GM12878 (cell line): ENCODE results near the gene TMEM131L. TPM values are rescaled to one million over a fixed set of nuclear protein-coding genes. Genes with fewer than 3 reads are reported as not detected.

ENCODE experiments used
- ATAC-seq: fragments of 200-7000 bp; cut with Tn5 transposase; 3 replicates; pipeline ENCODE4 v1.9.1; 2020; ENCODE audit warnings: mild to moderate bottlenecking, moderate library complexity
- BruUV-seq: library from RNA; stranded (reverse); fragments of 400-500 nt; replicated peaks from 2 replicates; lab custom pipeline; 2021; lab: Mats Ljungman, UMichigan
- CTCF ChIA-PET: fragments of 300-600 bp; sonication (Branson Sonifier 250); formaldehyde crosslinking; extraction: SDS; loops from one replicate; lab custom pipeline; 2021; ENCODE audit warnings: inconsistent platforms; lab: Yijun Ruan, JAX
- POLR2A ChIA-PET: fragments of 350-600 bp; formaldehyde crosslinking; extraction: SDS; loops from one replicate; lab custom pipeline; 2021; ENCODE audit warnings: inconsistent platforms; lab: Charles Lee
- RAD21 ChIA-PET: fragments of 300-600 bp; sonication (Branson Sonifier 250); formaldehyde crosslinking; loops from one replicate; lab custom pipeline; 2023; ENCODE audit warnings: antibody characterized with exemption; ENCODE audit not compliant: unreplicated experiment; lab: Charles Lee
- SMC1A ChIA-PET: fragments of 300-600 bp; sonication (Branson Sonifier 250); formaldehyde crosslinking; loops from one replicate; lab custom pipeline; 2023; ENCODE audit not compliant: unreplicated experiment, uncharacterized antibody; lab: Charles Lee
- DNase-seq: peaks from one replicate; pipeline ENCODE4 v3.0.0-alpha.2; 2011; ENCODE audit warnings: low read depth, low spot score
- FAIRE-seq: peaks from 3 replicates; lab custom pipeline; 2011; peaks lifted over from hg19 to GRCh38; lab: Jason Lieb, UNC
- H2AFZ ChIP-seq: 2 replicates; pipeline ENCODE4 v1.6.0; 2011; ENCODE audit warnings: low read depth, low read length, control low read depth; ENCODE audit not compliant: control insufficient read depth
- H3K27ac ChIP-seq: 2 replicates; pipeline ENCODE4 v1.5.1; 2011; ENCODE audit warnings: control low read depth; ENCODE audit not compliant: control insufficient read depth, insufficient read depth
- H3K27me3 ChIP-seq, 2 experiments: replicated peaks in 1 of 2; 2 replicates each; pipeline versions ENCODE4 v1.6.0 to v1.6.1; 2011; ENCODE audit warnings: low read length in 1 of 2; ENCODE audit not compliant: control insufficient read depth in 2 of 2, insufficient read depth in 2 of 2
- H3K36me3 ChIP-seq, 2 experiments: 2 replicates each; pipeline ENCODE4 v1.5.1; 2011; ENCODE audit warnings: low read length in 1 of 2; ENCODE audit not compliant: control insufficient read depth in 2 of 2, insufficient read depth in 2 of 2
- H3K4me1 ChIP-seq: 2 replicates; pipeline ENCODE4 v1.6.1; 2011; ENCODE audit warnings: mild to moderate bottlenecking, low read length, moderate library complexity, mixed read lengths; ENCODE audit not compliant: control insufficient read depth, insufficient read depth
- H3K4me2 ChIP-seq: 2 replicates; pipeline ENCODE4 v1.6.0; 2011; ENCODE audit warnings: control low read depth; ENCODE audit not compliant: control insufficient read depth, insufficient read depth
- H3K4me3 ChIP-seq: fragments of 200-600 bp; sonication (generic); 2 replicates; pipeline ENCODE4 v1.5.1; 2016
- H3K79me2 ChIP-seq: 2 replicates; pipeline ENCODE4 v1.6.0; 2011; ENCODE audit warnings: low read length; ENCODE audit not compliant: control insufficient read depth, insufficient read depth
- H3K9ac ChIP-seq: 2 replicates; pipeline ENCODE4 v1.8.0; 2011; ENCODE audit warnings: low read length, control low read depth, mixed read lengths; ENCODE audit not compliant: control insufficient read depth, insufficient read depth
- H3K9me3 ChIP-seq: replicated peaks from 3 replicates; pipeline ENCODE4 v1.5.1; 2011; ENCODE audit warnings: mild to moderate bottlenecking, low read length; ENCODE audit not compliant: control insufficient read depth, insufficient read depth
- H4K20me1 ChIP-seq: 2 replicates; pipeline ENCODE4 v1.6.0; 2011; ENCODE audit not compliant: control insufficient read depth, insufficient read depth
- ATF2 ChIP-seq: IDR thresholded peaks from 2 replicates; pipeline ENCODE4 v1.6.1; 2012; ENCODE audit warnings: low read length, inconsistent platforms
- EED ChIP-seq: sonication (generic); IDR thresholded peaks from 2 replicates; pipeline ENCODE4 v1.6.1; 2016; ENCODE audit warnings: antibody characterized with exemption, low read depth
- IKZF1 ChIP-seq: fragments of 450-650 bp; conservative IDR thresholded peaks from 2 replicates; pipeline ENCODE4 v1.6.1; 2017; ENCODE audit warnings: antibody characterized with exemption, mild to moderate bottlenecking
- IKZF2 ChIP-seq, 2 experiments: fragments of 450-650 bp; IDR thresholded peaks; 2 replicates each; pipeline ENCODE4 v1.6.1; 2017; ENCODE audit warnings: mild to moderate bottlenecking in 2 of 2, moderate library complexity in 2 of 2
- NR2F1 ChIP-seq: fragments of 450-650 bp; conservative IDR thresholded peaks from 2 replicates; pipeline ENCODE4 v1.6.1; 2017; ENCODE audit warnings: mild to moderate bottlenecking
- POLR2AphosphoS5 ChIP-seq: IDR thresholded peaks from 2 replicates; pipeline ENCODE4 v1.6.1; 2011; ENCODE audit warnings: mild to moderate bottlenecking, low read length, inconsistent platforms
- RUNX3 ChIP-seq: IDR thresholded peaks from 2 replicates; pipeline ENCODE4 v1.6.1; 2012; ENCODE audit warnings: low read length, inconsistent platforms
- STAT1 ChIP-seq: fragments of 450-650 bp; conservative IDR thresholded peaks from 2 replicates; pipeline ENCODE4 v1.6.1; 2014; ENCODE audit warnings: antibody characterized with exemption, mild to moderate bottlenecking
- SUPT20H ChIP-seq: IDR thresholded peaks from 2 replicates; pipeline ENCODE4 v1.6.1; 2011; ENCODE audit warnings: low read depth, mild to moderate bottlenecking, low read length, moderate library complexity, borderline replicate concordance; ENCODE audit not compliant: control insufficient read depth
- ZSCAN29 ChIP-seq: fragments of 450-650 bp; IDR thresholded peaks from 2 replicates; pipeline ENCODE4 v1.6.1; 2017; ENCODE audit warnings: mild to moderate bottlenecking, moderate library complexity
- WGBS: methylation state at CpG from one replicate; pipeline ENCODE4 v1.1.6; 2016; ENCODE audit warnings: low lambda C conversion rate; ENCODE audit not compliant: insufficient replicate concordance, insufficient coverage; ENCODE audit errors: missing lambda C conversion rate; 5-methylcytosine and 5-hydroxymethylcytosine counted together
- in situ Hi-C: fragments of 300-500 bp; cut with MboI; formaldehyde crosslinking; loops from 9 replicates; pipeline ENCODE4 v1.14.3; 2018; ENCODE audit warnings: mixed read lengths
- intact Hi-C: fragments of 100-400 bp; cut with micrococcal nuclease; formaldehyde crosslinking; loops from one replicate; pipeline ENCODE4 v1.14.2; 2022; ENCODE audit not compliant: unreplicated experiment
- polyA plus RNA-seq, 11 experiments: library from polyadenylated mRNA; depleted of rRNA in 4 of 11; unstranded in 6 of 11; stranded (reverse) in 5 of 11; fragments of >200 nt; fragmentation: Nextera tagmentation in 4 of 11; fragmentation: Illumina TruSeq in 1 of 11; extraction: Ambion mirVana in 4 of 11; extraction: Trizol in 1 of 11; gene quantifications; 1 replicate in 1 of 11; 2 replicates in 10 of 11; pipeline versions ENCODE4 v1.2.1 to v1.2.3, GENCODE V29; 2011 to 2016; ENCODE audit warnings: inconsistent platforms in 2 of 11, missing spikeins in 2 of 11, low read depth in 1 of 11
- total RNA-seq, 4 experiments: library from RNA; depleted of rRNA in 3 of 4; stranded (reverse); fragments of >200 nt in 3 of 4; fragmentation: Illumina TruSeq in 1 of 4; extraction: Trizol in 1 of 4; gene quantifications; 2 replicates each; pipeline versions ENCODE4 v1.2.1 to v1.2.3, GENCODE V29; 2013 to 2021

Gene TMEM131L
- total and polyA plus RNA-seq, 10 of the 15 experiments (the other 5 are each of a cell fraction or from before 2014, with no cell fraction given), result 8.5 to 101 (median 74.4) TPM

GRCh38 chr4:153519687-153520086, 53.5 kb downstream of the TMEM131L start:
- Histone ChIP-seq H3K27ac (peak overlapping the region; percentile 96), H3K4me1 (peaks cover 73% of the 10 kb centered on the region), H3K9me3 (no peaks in the 10 kb centered on the region; the same call in 1 of the 3 replicates), H3K4me2 (peak overlapping the region; percentile 23), H4K20me1 (no peaks in the 10 kb centered on the region), H3K36me3 (peaks cover 0 to 32% of the 10 kb centered on the region in 2 experiments; a peak in 2 of 4 replicates), H3K9ac (no peak overlapping the region), H3K79me2 (peaks cover 99% of the 10 kb centered on the region), H2AFZ (no peak overlapping the region), H3K27me3 (no peaks in the 10 kb centered on the region), H3K4me3 (no peak overlapping the region)
- BruUV-seq, result no TSS peak
- WGBS, result 12% methylated on average over 1 of the region's 1 CpG
- in situ Hi-C loops, result no loop called here
- ChIA-PET SMC1A (interaction anchor here (0.7 to 12.9 kb wide), 14 partner anchors 10 to 740 kb away, joined by 3 to 177 read pairs (median 8); partner anchors contain the start of genes ARFIP1, TIGD4 and TMEM131L), CTCF (interaction anchor here (0.6 to 3.1 kb wide), 8 partner anchors 12 to 54 kb away, joined by 3 to 13 read pairs (median 4); partner anchors contain the start of gene TMEM131L), RAD21 (interaction anchor here (0.7 to 10.7 kb wide), 10 partner anchors 11 to 87 kb away, joined by 3 to 197 read pairs (median 4); no protein-coding TSS in a partner anchor), POLR2A (interaction anchor here (0.9 to 18.7 kb wide), 4 partner anchors 15 to 37 kb away, joined by 3 to 322 read pairs (median 3); no protein-coding TSS in a partner anchor)
- DNase-seq (no peak), ATAC-seq (no peak), FAIRE-seq (no peak)
- peak; percentile 50 for TF ChIP-seq RUNX3
- TF ChIP-seq POLR2AphosphoS5, result no peak
- TF ChIP-seq SUPT20H, result no peak
- TF ChIP-seq ATF2, result no peak
- TF ChIP-seq ZSCAN29, result 0 out of 2 replicates have a peak, but pooled peaks have one; percentile 37
- no peak for TF ChIP-seq STAT1
- peak; percentile 47 to 57; a peak in 2 of 4 replicates for TF ChIP-seq IKZF2 (IDR thresholded peaks at IDR 0.05)
- peak; percentile 57 for TF ChIP-seq IKZF1
- no peak for TF ChIP-seq NR2F1
- 0 out of 2 replicates have a peak, but pooled peaks have one; percentile 24 for TF ChIP-seq EED
- intact Hi-C loops, result no loop called here
